CD4-positive, alpha-beta T cell (primary cell): ENCODE data around the gene GPR37. TPM values are rescaled to one million over a fixed set of nuclear protein-coding genes. Genes with fewer than 3 reads are reported as not detected.

ENCODE experiments used
- ATAC-seq: fragments of 200-7000 bp; cut with Tn5 transposase; one replicate; pipeline ENCODE4 v1.10.0; 2022; ENCODE audit warnings: mild to moderate bottlenecking; ENCODE audit not compliant: poor library complexity
- CTCF ChIA-PET: fragments of 350-600 bp; sonication (Branson Sonifier 250); formaldehyde crosslinking; loops from one replicate; lab custom pipeline; 2021; ENCODE audit warnings: antibody characterized with exemption, inconsistent platforms; lab: Charles Lee
- POLR2A ChIA-PET: fragments of 350-600 bp; sonication (Branson Sonifier 250); formaldehyde crosslinking; loops from one replicate; lab custom pipeline; 2021; ENCODE audit warnings: antibody characterized with exemption, inconsistent platforms; lab: Charles Lee
- DNase-seq, 14 experiments: peaks; one replicate each; pipeline ENCODE4 v3.0.0-alpha.2; 2013 to 2020; ENCODE audit warnings: mixed read lengths in 2 of 14
- H3K27ac ChIP-seq, 2 donors: one replicate each; pipeline versions ENCODE4 v1.5.1 to v1.7.0; 2013; ENCODE audit warnings: low read length in 2 of 2, low read depth in 1 of 2, mild to moderate bottlenecking in 1 of 2
- H3K27me3 ChIP-seq, 2 experiments: 1 replicate in 1 of 2; 2 replicates in 1 of 2; pipeline versions ENCODE4 v1.6.1 to v1.7.0; 2013; ENCODE audit warnings: low read length in 2 of 2, control low read depth in 1 of 2, mild to moderate bottlenecking in 1 of 2, moderate library complexity in 1 of 2; ENCODE audit not compliant: insufficient read depth in 2 of 2, control insufficient read depth in 1 of 2
- H3K36me3 ChIP-seq: one replicate; pipeline ENCODE4 v1.6.1; 2013; ENCODE audit warnings: low read length, control low read depth; ENCODE audit not compliant: insufficient read depth
- H3K4me1 ChIP-seq: one replicate; pipeline ENCODE4 v1.6.1; 2013; ENCODE audit warnings: low read length, control low read depth; ENCODE audit not compliant: insufficient read depth
- H3K4me3 ChIP-seq: one replicate; pipeline ENCODE4 v1.5.1; 2013; ENCODE audit warnings: mild to moderate bottlenecking, low read length, moderate library complexity
- H3K9me3 ChIP-seq, 2 experiments: 1 replicate in 1 of 2; 2 replicates in 1 of 2; pipeline versions ENCODE4 v1.6.1 to v1.7.0; 2013; ENCODE audit warnings: low read length in 2 of 2, mild to moderate bottlenecking in 2 of 2, control low read depth in 1 of 2, moderate library complexity in 1 of 2; ENCODE audit not compliant: control insufficient read depth in 1 of 2, insufficient read depth in 1 of 2
- H3K27ac Mint-ChIP-seq: one replicate; pipeline ENCODE4 v1.8.0; 2020; ENCODE audit warnings: mixed read lengths
- H3K27me3 Mint-ChIP-seq: one replicate; pipeline ENCODE4 v1.8.0; 2021; ENCODE audit warnings: mixed read lengths
- H3K36me3 Mint-ChIP-seq: one replicate; pipeline ENCODE4 v1.8.0; 2021; ENCODE audit warnings: low read depth, mixed read lengths
- H3K4me1 Mint-ChIP-seq: one replicate; pipeline ENCODE4 v1.8.0; 2021; ENCODE audit warnings: low read depth, mixed read lengths
- H3K4me3 Mint-ChIP-seq: one replicate; pipeline ENCODE4 v1.8.0; 2020; ENCODE audit warnings: mild to moderate bottlenecking, mixed read lengths
- H3K9me3 Mint-ChIP-seq: one replicate; pipeline ENCODE4 v1.8.0; 2020; ENCODE audit warnings: mixed read lengths
- intact Hi-C, 2 experiments: fragments of 100-400 bp; cut with DNase I in 1 of 2; cut with micrococcal nuclease in 1 of 2; formaldehyde crosslinking; loops; one replicate each; pipeline versions ENCODE4 v1.15.1 to v1.9.0; 2023 to 2025; cut with DNase I, micrococcal nuclease
- total RNA-seq, 174 experiments: library from RNA in 2 of 174; stranded (reverse) in 2 of 174; gene quantifications; one replicate each; pipeline ENCODE4 v1.2.3 and lab custom pipeline; 2021 to 2026
- TF ChIP-seq, protein P1 (sequence below): fragments of 200-600 bp; IDR thresholded peaks from one replicate; pipeline ENCODE4 v1.8.0; 2022; ENCODE audit warnings: antibody characterized with exemption, mild to moderate bottlenecking

The GPR37 gene
- total RNA-seq, 2 experiments from 2014 or later, result not detected

DNA sequence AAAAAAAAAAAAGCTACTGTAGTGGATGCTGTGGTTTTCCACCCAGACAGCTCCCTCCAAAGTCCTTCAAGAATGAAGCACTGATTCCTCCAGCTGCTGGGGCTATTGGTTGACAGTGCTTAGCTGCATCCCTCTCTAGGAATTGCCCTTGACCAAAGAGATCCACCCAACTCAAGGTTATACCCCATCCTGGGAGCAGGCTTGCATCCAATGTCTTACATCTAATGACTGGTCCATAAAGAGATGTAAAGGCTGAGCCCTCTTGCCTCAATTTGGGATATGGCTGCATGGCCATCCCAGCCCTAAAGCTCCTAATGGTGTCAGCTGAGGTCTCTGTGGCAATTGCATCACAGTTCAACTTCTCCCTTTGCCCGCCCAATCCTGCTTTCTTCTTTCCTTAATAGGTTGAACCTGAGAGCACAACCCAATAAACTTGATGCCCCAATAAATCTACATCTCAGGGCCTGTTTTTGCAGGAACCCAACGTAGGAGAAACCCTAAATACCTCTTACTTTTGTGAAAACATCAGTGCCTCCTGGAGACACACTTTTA is 4.4 kb downstream of the GPR37 start:
- Mint-ChIP-seq H3K4me1 (peaks cover 19% of the 10 kb centered on the region), H3K27ac (no peak overlapping the region), H3K27me3 (peaks cover 72% of the 10 kb centered on the region), H3K9me3 (no peaks in the 10 kb centered on the region), H3K4me3 (no peak overlapping the region), H3K36me3 (no peaks in the 10 kb centered on the region)
- peaks cover 34 to 39% of the 10 kb centered on the region in 2 experiments for H3K27me3 ChIP-seq
- TF ChIP-seq, protein P1, sequence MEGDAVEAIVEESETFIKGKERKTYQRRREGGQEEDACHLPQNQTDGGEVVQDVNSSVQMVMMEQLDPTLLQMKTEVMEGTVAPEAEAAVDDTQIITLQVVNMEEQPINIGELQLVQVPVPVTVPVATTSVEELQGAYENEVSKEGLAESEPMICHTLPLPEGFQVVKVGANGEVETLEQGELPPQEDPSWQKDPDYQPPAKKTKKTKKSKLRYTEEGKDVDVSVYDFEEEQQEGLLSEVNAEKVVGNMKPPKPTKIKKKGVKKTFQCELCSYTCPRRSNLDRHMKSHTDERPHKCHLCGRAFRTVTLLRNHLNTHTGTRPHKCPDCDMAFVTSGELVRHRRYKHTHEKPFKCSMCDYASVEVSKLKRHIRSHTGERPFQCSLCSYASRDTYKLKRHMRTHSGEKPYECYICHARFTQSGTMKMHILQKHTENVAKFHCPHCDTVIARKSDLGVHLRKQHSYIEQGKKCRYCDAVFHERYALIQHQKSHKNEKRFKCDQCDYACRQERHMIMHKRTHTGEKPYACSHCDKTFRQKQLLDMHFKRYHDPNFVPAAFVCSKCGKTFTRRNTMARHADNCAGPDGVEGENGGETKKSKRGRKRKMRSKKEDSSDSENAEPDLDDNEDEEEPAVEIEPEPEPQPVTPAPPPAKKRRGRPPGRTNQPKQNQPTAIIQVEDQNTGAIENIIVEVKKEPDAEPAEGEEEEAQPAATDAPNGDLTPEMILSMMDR, result no peak
- H3K4me1 ChIP-seq, result peaks cover 13% of the 10 kb centered on the region
- ATAC-seq (no peak), DNase-seq (no peak)
- H3K4me3 ChIP-seq, result no peak overlapping the region
- no peaks in the 10 kb centered on the region for H3K36me3 ChIP-seq
- no peak overlapping the region for H3K27ac ChIP-seq
- ChIA-PET POLR2A (no interaction called here), CTCF (no interaction called here)
- H3K9me3 ChIP-seq, result peaks cover 0 to 10% of the 10 kb centered on the region in 2 experiments
- intact Hi-C loops, result no loop called here

DNA sequence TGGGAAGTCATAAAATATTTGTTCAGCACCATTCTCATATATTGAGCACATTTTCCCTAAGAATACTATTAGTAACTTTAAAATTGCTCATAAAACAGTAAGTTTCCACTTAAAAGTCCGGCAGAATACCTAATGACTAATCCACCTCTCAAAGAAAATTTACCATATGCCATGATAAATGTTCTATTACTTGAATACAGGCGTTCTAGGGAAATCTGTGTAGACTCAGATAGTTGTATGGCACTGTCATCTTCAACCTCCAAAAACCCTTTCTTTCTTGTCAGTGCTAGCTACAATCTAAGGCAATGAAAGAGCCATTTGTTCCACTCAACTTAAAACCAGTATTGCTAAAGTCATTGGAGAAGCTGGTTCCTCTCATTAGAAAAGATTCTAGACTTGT is 7.3 kb downstream of the GPR37 start:
- H3K27ac Mint-ChIP-seq, result no peak overlapping the region
- H3K4me3 ChIP-seq, result no peak overlapping the region
- H3K36me3 ChIP-seq, result no peaks in the 10 kb centered on the region
- CTCF ChIA-PET, result no interaction called here
- peaks cover 11 to 16% of the 10 kb centered on the region in 2 experiments for H3K27me3 ChIP-seq
- no peaks in the 10 kb centered on the region for H3K36me3 Mint-ChIP-seq
- H3K9me3 ChIP-seq, result no peaks in the 10 kb centered on the region
- no peaks in the 10 kb centered on the region for H3K9me3 Mint-ChIP-seq
- no peak for DNase-seq
- POLR2A ChIA-PET, result no interaction called here
- no peak overlapping the region for H3K27ac ChIP-seq
- H3K4me3 Mint-ChIP-seq, result no peak overlapping the region
- TF ChIP-seq, protein P1, result no peak
- intact Hi-C loops, result no loop called here
- no peaks in the 10 kb centered on the region for H3K4me1 ChIP-seq
- H3K4me1 Mint-ChIP-seq, result peaks cover under 1% of the 10 kb centered on the region
- ATAC-seq, result no peak
- peaks cover 55% of the 10 kb centered on the region for H3K27me3 Mint-ChIP-seq

DNA sequence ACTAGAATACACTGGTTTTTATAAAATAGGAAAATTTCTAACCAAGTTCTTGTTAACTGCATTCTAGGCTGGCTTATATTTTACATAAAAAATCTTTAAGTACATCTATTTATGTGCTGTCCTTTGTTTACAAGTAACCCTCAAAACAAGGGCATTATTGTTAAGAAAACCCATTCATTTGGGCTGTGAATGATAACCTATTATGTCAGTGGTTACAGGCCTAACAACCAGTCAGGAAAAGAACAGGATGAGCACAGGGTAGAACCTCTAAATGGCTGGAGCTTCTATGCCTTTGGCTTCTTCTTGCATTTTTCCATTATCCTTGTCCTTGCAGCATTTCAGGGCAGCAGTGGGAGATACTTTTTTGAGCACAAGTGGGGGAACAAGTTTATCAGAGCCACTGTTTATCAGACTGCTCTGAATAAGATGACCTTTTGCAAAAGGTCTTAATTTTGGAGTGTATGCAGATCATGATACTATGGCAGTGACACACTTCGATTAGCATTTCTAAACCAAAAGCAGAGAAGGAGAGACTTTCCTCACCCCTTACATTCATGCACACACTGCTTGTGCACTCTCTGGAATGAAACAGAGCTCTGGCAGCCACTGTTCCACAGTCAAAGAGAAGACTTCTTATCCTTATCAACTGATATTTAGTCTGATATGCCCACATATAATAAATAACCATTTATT is 10.9 kb downstream of the GPR37 start:
- H3K36me3 Mint-ChIP-seq, result no peaks in the 10 kb centered on the region
- H3K27ac ChIP-seq, result no peak overlapping the region
- no peaks in the 10 kb centered on the region for H3K9me3 Mint-ChIP-seq
- H3K27ac Mint-ChIP-seq, result no peak overlapping the region
- H3K9me3 ChIP-seq, result no peaks in the 10 kb centered on the region
- H3K4me1 Mint-ChIP-seq, result no peaks in the 10 kb centered on the region
- no peaks in the 10 kb centered on the region for H3K36me3 ChIP-seq
- intact Hi-C loops, result no loop called here
- H3K4me3 ChIP-seq, result no peak overlapping the region
- H3K4me3 Mint-ChIP-seq, result no peak overlapping the region
- H3K27me3 Mint-ChIP-seq, result peaks cover 30% of the 10 kb centered on the region
- ChIA-PET POLR2A (no interaction called here), CTCF (no interaction called here)
- TF ChIP-seq, protein P1, result no peak
- no peak for DNase-seq
- no peaks in the 10 kb centered on the region for H3K27me3 ChIP-seq
- no peak for ATAC-seq
- no peaks in the 10 kb centered on the region for H3K4me1 ChIP-seq
